ENCODE data around the gene SP1. TPM values are rescaled to one million over a fixed set of nuclear protein-coding genes. Genes with fewer than 3 reads are reported as not detected.
A peak's percentile ranks its signal among the peaks of the same experiment; 100 is the strongest.
"Not testable (repeated sequence)": the region's sequence is repeated elsewhere in the genome, so short reads cannot be mapped to it uniquely, and the experiment has no call there.

The SP1 gene
- total RNA-seq = 10 to 100 TPM; 72.2 to 76.5 TPM

DNA sequence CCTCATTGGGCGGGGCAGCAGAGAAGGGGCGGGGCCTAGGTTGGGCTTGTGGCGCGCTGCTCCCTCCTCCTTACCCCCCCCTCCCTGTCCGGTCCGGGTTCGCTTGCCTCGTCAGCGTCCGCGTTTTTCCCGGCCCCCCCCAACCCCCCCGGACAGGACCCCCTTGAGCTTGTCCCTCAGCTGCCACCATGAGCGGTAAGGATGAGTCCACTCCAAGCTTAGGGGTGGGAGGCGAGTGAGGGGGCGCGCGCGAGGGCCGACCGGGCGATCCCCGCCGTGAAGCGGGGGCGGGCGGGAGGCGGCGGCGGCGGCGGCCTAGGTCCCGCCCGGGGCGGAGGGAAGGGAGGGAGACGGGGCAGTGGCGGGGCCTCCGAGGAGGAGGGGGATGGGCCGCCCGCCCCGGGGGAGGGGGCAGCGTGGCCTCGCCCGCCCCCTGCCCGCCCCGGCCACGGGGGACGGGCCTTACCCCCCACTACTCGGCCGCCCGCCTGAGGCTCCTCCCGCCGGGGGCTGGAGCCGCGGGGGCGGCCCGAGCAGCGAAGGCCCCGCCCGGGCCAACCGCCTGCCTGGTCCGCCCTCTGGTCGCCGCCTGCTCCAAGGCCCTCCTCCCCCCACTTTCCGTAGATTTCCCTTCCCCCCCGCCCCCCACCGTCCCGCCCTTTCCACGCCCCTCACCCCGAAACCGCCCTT lies at the start of gene SP1:
Gene SP1 (plus strand): TSS at position 73 of the 690 bp plus-strand sequence. CDS start 116 bp downstream, at position 189.
- Mint-ChIP-seq H3K36me3 (ENCODE audit: low read depth) (peaks cover 35% of the 10 kb centered on the region), H3K4me1 (ENCODE audit: low read depth) (peaks cover 37% of the 10 kb centered on the region), H3K9me3 (ENCODE audit: insufficient read depth) (no peaks in the 10 kb centered on the region), H3K27ac (peak within 1 kb of the TSS; percentile 93), H3K27me3 (ENCODE audit: low read depth) (no peaks in the 10 kb centered on the region), H3K4me3 (peak within 1 kb of the TSS; percentile 94)
- ATAC-seq (peak; percentile 59), DNase-seq (peak; percentile 91)
- ChIA-PET POLR2A (interaction anchor here (0.6 to 2.2 kb wide), 15 partner anchors 8 to 171 kb away, joined by 3 to 12 read pairs (median 4); partner anchors contain the start of gene AAAS), CTCF (interaction anchor here (0.7 to 5.2 kb wide), 14 partner anchors 14 to 190 kb away, joined by 3 to 91 read pairs (median 8); partner anchors contain the start of genes AAAS and TARBP2)

DNA sequence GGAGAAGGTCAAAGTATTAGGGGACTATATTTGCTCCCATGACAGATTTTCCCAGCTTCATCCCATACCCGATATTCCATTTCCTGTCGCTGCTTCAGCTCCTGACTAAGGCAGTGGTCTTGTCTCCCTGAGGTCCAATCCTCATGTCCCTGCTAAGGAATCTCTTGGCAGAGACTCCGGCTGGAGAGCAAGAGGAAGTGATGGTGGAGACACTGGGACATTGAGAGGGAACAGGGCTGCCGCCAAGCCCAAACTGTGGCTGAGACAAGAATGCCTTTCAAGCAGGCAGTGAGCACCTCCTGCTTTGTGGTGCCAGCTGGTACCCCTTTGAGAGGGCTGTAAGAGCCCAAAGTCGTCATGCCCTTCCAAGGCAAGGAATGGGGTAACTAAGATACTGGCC lies 49.3 kb upstream of the SP1 start:
- Mint-ChIP-seq H3K9me3 (ENCODE audit: insufficient read depth) (no peaks in the 10 kb centered on the region), H3K27ac (no peak overlapping the region), H3K4me3 (no peak overlapping the region), H3K27me3 (ENCODE audit: low read depth) (peaks cover 41% of the 10 kb centered on the region), H3K36me3 (ENCODE audit: low read depth) (no peaks in the 10 kb centered on the region), H3K4me1 (ENCODE audit: low read depth) (peaks cover 9% of the 10 kb centered on the region)
- no peak for DNase-seq
- POLR2A ChIA-PET = interaction anchor here (1.2 kb wide), 1 partner anchor 124 kb away, joined by 3 read pairs; no protein-coding TSS in a partner anchor
- CTCF ChIA-PET = interaction anchor here (0.5 to 15.3 kb wide), 6 partner anchors 9 to 265 kb away, joined by 3 to 290 read pairs (median 4); partner anchors contain the start of gene AAAS
- no peak for ATAC-seq

DNA sequence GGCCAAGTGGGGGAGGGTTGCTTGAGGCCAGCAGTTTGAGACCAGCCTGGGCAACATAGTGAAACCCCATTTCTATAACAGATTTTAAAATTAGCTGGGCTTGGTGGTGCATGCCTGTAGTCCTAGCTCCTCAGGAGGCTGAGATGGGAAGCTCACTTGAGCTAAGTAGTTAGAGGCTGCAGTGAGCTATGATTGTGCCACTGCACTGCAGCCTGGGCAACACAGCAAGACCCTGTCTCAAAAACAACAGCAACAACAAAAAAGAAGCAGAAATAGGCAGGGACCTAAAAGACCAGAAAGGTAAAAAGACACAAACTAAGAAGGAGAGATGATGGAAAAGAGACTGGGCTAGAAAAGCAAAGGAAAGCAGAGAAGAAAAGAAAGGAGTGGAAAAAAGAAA lies 47.6 kb upstream of the SP1 start:
- not testable (repeated sequence) for H3K4me1 Mint-ChIP-seq (ENCODE audit: low read depth); H3K9me3 Mint-ChIP-seq (ENCODE audit: insufficient read depth); H3K36me3 Mint-ChIP-seq (ENCODE audit: low read depth); ATAC-seq; H3K4me3 Mint-ChIP-seq; H3K27ac Mint-ChIP-seq; DNase-seq
- POLR2A ChIA-PET = interaction anchor here (1.1 kb wide), 1 partner anchor 13 kb away, joined by 3 read pairs; no protein-coding TSS in a partner anchor
- CTCF ChIA-PET = interaction anchor here (1.8 to 15.3 kb wide), 3 partner anchors 11 to 20 kb away, joined by 7 to 290 read pairs (median 19); partner anchors contain the start of gene AAAS
- H3K27me3 Mint-ChIP-seq (ENCODE audit: low read depth) = peaks cover 55% of the 10 kb centered on the region

DNA sequence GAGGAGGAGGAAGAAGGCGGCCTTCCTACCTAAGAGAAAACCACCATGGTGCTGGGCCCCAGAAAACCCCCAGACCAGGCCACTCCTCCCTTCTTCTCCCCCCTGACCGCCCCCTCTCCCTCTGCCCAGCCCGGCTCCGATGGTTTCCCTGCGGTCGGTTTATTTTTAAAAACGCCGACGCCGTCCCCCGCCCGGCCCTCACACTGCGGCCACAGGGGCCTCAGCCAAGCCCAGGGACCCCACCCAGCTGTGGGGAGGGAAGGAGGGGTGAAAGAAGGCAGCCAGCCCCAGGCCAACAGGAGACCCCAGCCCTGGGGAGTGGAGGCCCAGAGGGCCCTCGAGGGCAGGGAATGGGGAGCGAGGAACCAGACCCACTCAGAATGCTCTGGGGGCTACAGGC lies 47.2 kb upstream of the SP1 start:
- no peak for ATAC-seq
- CTCF ChIA-PET = interaction anchor here (0.9 to 15.3 kb wide), 6 partner anchors 11 to 166 kb away, joined by 3 to 290 read pairs (median 11); partner anchors contain the start of genes AAAS and MAP3K12
- Mint-ChIP-seq H3K27ac (no peak overlapping the region), H3K4me1 (ENCODE audit: low read depth) (peaks cover 9% of the 10 kb centered on the region), H3K27me3 (ENCODE audit: low read depth) (peaks cover 56% of the 10 kb centered on the region), H3K9me3 (ENCODE audit: insufficient read depth) (no peaks in the 10 kb centered on the region), H3K36me3 (ENCODE audit: low read depth) (no peaks in the 10 kb centered on the region), H3K4me3 (no peak overlapping the region)
- DNase-seq = no peak
- POLR2A ChIA-PET = interaction anchor here (1.0 to 1.1 kb wide), 2 partner anchors 11 to 12 kb away, joined by 3 to 4 read pairs; partner anchors contain the start of gene AAAS

DNA sequence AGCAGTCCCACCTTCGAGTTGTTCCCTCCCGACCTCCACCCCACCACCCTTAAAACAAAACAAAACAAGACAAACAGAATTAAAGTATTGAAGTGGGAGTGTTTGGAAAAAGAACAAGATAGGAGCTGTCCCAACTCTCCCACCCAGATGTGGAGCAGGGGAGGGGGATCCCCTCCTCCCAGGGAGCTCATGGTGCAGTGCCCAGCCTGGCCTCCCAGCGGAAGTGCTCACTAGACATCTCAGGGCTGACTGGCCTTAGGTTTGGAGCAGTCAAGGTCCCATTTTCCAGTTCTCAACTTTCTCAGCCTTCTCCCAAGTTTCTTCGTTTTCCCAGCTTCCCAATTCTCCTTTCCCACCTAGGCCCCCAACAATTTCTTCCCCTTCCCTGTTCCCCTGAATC lies 46.7 kb upstream of the SP1 start:
- DNase-seq = no peak
- CTCF ChIA-PET = interaction anchor here (0.9 to 15.3 kb wide), 4 partner anchors 11 to 166 kb away, joined by 3 to 290 read pairs (median 11); partner anchors contain the start of genes AAAS and MAP3K12
- ATAC-seq = no peak
- POLR2A ChIA-PET = interaction anchor here (1.0 kb wide), 1 partner anchor 12 kb away, joined by 4 read pairs; the partner anchor contains the start of gene AAAS
- H3K27me3 Mint-ChIP-seq (ENCODE audit: low read depth) = peaks cover 60% of the 10 kb centered on the region
- H3K9me3 Mint-ChIP-seq (ENCODE audit: insufficient read depth) = no peaks in the 10 kb centered on the region
- H3K36me3 Mint-ChIP-seq (ENCODE audit: low read depth) = no peaks in the 10 kb centered on the region
- peaks cover 14% of the 10 kb centered on the region for H3K4me1 Mint-ChIP-seq (ENCODE audit: low read depth)
- H3K4me3 Mint-ChIP-seq = no peak overlapping the region
- H3K27ac Mint-ChIP-seq = no peak overlapping the region

DNA sequence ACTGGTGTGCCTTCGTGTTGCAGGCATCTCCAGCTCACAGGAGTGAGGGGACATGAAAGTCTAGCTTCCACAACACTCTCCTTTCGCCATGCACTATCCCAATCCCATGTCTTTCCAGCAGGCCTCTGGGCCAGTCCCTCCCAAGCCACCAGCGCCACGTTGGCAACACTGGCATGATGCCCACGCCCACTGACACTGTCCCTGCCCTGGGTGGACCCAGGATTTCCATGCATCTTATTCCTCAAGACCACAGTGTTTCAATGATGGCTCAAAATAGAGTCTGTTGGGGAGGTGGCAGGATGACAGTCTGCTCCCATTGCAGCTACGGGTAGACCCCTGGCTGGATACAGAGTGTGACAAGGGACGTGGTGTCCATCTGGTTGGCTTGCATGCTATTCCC lies 46.1 kb upstream of the SP1 start:
- no peak for ATAC-seq
- H3K9me3 Mint-ChIP-seq (ENCODE audit: insufficient read depth) = no peaks in the 10 kb centered on the region
- no peak for DNase-seq
- ChIA-PET POLR2A (interaction anchor here (0.5 to 1.0 kb wide), 2 partner anchors 12 to 83 kb away, joined by 3 to 4 read pairs; partner anchors contain the start of gene AAAS), CTCF (interaction anchor here (0.9 to 15.3 kb wide), 4 partner anchors 12 to 165 kb away, joined by 3 to 290 read pairs (median 11); partner anchors contain the start of genes AAAS and MAP3K12)
- no peak overlapping the region for H3K4me3 Mint-ChIP-seq
- peaks cover 62% of the 10 kb centered on the region for H3K27me3 Mint-ChIP-seq (ENCODE audit: low read depth)
- H3K36me3 Mint-ChIP-seq (ENCODE audit: low read depth) = no peaks in the 10 kb centered on the region
- peaks cover 16% of the 10 kb centered on the region for H3K4me1 Mint-ChIP-seq (ENCODE audit: low read depth)
- peak overlapping the region; percentile 41 for H3K27ac Mint-ChIP-seq

DNA sequence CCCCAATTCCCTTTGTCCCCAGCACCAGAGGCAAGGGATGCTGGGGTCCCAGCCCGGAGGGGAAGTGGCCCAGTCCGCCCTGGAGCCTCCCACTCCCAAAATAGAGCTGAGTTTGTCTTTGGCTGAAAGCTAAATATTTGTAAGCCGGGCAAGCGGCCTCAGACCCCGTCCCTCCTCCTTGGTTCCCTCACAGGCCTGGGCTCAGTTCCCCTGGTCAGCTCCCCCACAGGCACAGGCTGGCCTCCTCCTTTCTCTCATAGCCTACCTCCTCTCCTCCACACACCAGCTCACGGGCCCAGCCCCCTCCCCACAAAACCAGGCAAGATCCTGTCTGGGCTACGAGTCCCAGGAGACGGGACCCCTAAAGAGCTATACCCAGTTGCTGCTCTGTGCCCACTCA lies 45.2 kb upstream of the SP1 start:
- ATAC-seq (no peak), DNase-seq (no peak)
- Mint-ChIP-seq H3K27ac (no peak overlapping the region), H3K4me1 (ENCODE audit: low read depth) (peaks cover 16% of the 10 kb centered on the region), H3K36me3 (ENCODE audit: low read depth) (no peaks in the 10 kb centered on the region), H3K27me3 (ENCODE audit: low read depth) (peaks cover 60% of the 10 kb centered on the region), H3K9me3 (ENCODE audit: insufficient read depth) (no peaks in the 10 kb centered on the region), H3K4me3 (no peak overlapping the region)
- ChIA-PET POLR2A (interaction anchor here (0.5 to 1.2 kb wide), 3 partner anchors 11 to 171 kb away, joined by 3 to 6 read pairs (median 4); no protein-coding TSS in a partner anchor), CTCF (interaction anchor here (1.3 to 3.3 kb wide), 3 partner anchors 10 to 18 kb away, joined by 5 to 14 read pairs (median 7); partner anchors contain the start of gene AAAS)

DNA sequence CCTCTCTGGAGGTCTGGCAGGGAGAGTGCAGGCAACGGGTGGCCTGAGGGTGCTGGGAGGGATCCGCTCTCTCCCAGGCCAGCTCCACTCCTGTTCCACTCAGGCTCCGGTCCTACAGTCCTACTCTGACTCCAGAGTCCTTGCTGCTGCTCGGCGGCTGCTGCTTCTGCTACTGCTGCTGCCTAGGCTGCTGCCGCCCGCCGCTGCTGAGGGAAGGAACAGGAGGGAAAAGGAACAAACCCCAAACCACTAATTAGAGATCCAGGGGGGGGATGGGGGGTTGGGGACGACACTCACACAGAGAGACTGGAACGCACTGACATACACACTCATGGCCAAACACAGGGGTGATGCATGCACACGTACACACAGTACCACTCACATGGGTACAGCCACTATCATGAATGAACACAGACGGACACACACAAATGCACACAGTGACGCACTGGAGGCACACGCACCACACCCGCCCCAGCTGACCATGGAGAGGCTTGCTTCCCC lies 43.7 kb upstream of the SP1 start, which contains the start of gene SP7:
Gene SP7 (minus strand): TSS at position 174 of the 501 bp plus-strand sequence. CDS start 708 bp downstream, outside the sequence.
- ATAC-seq = peak; percentile 28
- no peaks in the 10 kb centered on the region for H3K36me3 Mint-ChIP-seq (ENCODE audit: low read depth)
- no peak within 1 kb of the TSS for H3K27ac Mint-ChIP-seq
- no peak for DNase-seq
- H3K4me1 Mint-ChIP-seq (ENCODE audit: low read depth) = peaks cover 16% of the 10 kb centered on the region
- ChIA-PET CTCF (interaction anchor here (2.2 to 3.3 kb wide), 2 partner anchors 15 to 16 kb away, joined by 7 to 14 read pairs; partner anchors contain the start of gene AAAS), POLR2A (interaction anchor here (1.0 to 1.2 kb wide), 2 partner anchors 10 to 12 kb away, joined by 4 read pairs; no protein-coding TSS in a partner anchor)
- H3K4me3 Mint-ChIP-seq = no peak within 1 kb of the TSS
- peaks cover 58% of the 10 kb centered on the region for H3K27me3 Mint-ChIP-seq (ENCODE audit: low read depth)
- H3K9me3 Mint-ChIP-seq (ENCODE audit: insufficient read depth) = no peaks in the 10 kb centered on the region

DNA sequence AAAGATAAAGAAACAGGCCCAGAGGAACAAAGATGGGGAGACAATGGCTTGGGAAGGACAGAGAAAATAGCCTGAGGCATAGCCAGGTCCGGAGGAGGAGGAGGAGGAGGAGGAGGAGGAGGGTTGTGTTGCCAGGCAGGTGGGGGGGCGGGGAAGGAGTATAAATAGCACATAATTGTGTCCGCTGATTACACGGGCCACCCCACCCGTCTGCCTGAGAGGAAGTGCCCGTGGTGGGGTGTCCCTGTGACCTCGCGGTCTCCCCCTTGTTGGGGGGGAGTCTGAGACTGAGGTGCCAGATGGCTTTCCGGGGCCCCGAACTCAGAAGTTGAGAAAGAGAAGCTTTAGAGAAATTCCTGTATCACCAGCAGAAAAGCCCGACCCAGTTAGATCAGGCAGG lies 42.0 kb upstream of the SP1 start:
- Mint-ChIP-seq H3K27ac (peak overlapping the region; percentile 1), H3K27me3 (ENCODE audit: low read depth) (peaks cover 58% of the 10 kb centered on the region), H3K4me1 (ENCODE audit: low read depth) (peaks cover 16% of the 10 kb centered on the region), H3K9me3 (ENCODE audit: insufficient read depth) (no peaks in the 10 kb centered on the region), H3K36me3 (ENCODE audit: low read depth) (no peaks in the 10 kb centered on the region), H3K4me3 (no peak overlapping the region)
- ATAC-seq (no peak), DNase-seq (no peak)
- ChIA-PET POLR2A (no interaction called here), CTCF (interaction anchor here (0.9 to 1.0 kb wide), 2 partner anchors 15 to 178 kb away, joined by 3 read pairs; no protein-coding TSS in a partner anchor)

DNA sequence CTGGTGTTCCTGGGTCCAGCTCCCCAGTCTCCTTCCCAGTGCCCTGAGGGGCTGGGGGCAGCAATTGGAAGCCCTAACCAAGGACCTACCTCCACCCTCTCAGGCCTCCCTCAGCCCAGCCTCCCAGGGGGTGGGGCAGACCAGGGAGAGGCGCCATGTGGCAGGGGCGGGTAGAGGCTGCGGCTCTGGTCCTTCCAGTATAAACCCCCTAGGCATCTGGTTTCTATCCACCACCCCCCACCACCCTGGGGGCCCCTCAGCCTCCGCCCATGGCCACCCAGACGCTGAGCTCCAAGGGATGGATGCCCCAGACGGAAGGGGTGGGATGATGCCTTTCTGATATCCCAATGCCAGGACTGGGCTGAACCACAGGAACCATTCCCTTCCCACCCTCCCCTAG lies 41.1 kb upstream of the SP1 start:
- H3K9me3 Mint-ChIP-seq (ENCODE audit: insufficient read depth) = no peaks in the 10 kb centered on the region
- ATAC-seq (no peak), DNase-seq (no peak)
- H3K36me3 Mint-ChIP-seq (ENCODE audit: low read depth) = no peaks in the 10 kb centered on the region
- peaks cover 20% of the 10 kb centered on the region for H3K4me1 Mint-ChIP-seq (ENCODE audit: low read depth)
- POLR2A ChIA-PET = no interaction called here
- H3K4me3 Mint-ChIP-seq = no peak overlapping the region
- CTCF ChIA-PET = interaction anchor here (0.9 kb wide), 1 partner anchor 179 kb away, joined by 3 read pairs; no protein-coding TSS in a partner anchor
- H3K27me3 Mint-ChIP-seq (ENCODE audit: low read depth) = peaks cover 52% of the 10 kb centered on the region
- H3K27ac Mint-ChIP-seq = no peak overlapping the region

DNA sequence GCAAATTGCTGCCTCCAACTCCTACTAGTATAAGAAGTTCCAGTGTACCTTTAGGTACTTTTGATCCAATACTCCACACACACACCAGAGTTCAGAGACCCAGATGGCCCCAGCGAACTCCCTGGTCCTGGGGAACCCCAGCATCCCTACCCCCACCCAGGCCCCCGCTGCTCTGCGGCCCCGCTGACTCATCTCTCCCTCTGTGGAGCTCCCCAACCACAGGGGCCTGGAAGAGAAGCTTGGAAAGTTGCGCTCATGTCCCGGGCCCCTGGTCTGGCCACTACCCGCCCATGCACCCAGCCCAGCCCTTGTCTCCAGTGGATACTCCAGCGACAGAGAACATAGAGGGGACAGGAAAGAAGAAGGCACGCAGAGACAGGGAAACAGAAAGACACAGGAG lies 39.6 kb upstream of the SP1 start:
- DNase-seq (no peak), ATAC-seq (no peak)
- POLR2A ChIA-PET = interaction anchor here (0.6 kb wide), 1 partner anchor 8 kb away, joined by 3 read pairs; no protein-coding TSS in a partner anchor
- Mint-ChIP-seq H3K27me3 (ENCODE audit: low read depth) (peaks cover 41% of the 10 kb centered on the region), H3K4me3 (no peak overlapping the region), H3K4me1 (ENCODE audit: low read depth) (peaks cover 32% of the 10 kb centered on the region), H3K9me3 (ENCODE audit: insufficient read depth) (no peaks in the 10 kb centered on the region), H3K36me3 (ENCODE audit: low read depth) (no peaks in the 10 kb centered on the region), H3K27ac (no peak overlapping the region)
- CTCF ChIA-PET = interaction anchor here (0.6 to 1.9 kb wide), 4 partner anchors 12 to 83 kb away, joined by 3 to 7 read pairs (median 4); partner anchors contain the start of genes AAAS and AMHR2

All from activated CD8-positive, alpha-beta T cell treated with anti-CD3 and anti-CD28 coated beads, Interleukin-2, amount 10 ng/mL, durations not matched to agents 7 days and 5 days (primary cell).